H9 (cell line): ENCODE results near the gene KRT12. TPM values are rescaled to one million over a fixed set of nuclear protein-coding genes. Genes with fewer than 3 reads are reported as not detected.

ENCODE experiments used
- DNase-seq: peaks from one replicate; pipeline ENCODE4 v3.0.0-alpha.2; 2017
- H2AFZ ChIP-seq: one replicate; pipeline ENCODE4 v1.6.1; 2013; ENCODE audit warnings: mild to moderate bottlenecking, low read length, control low read depth, moderate library complexity
- H2AK5ac ChIP-seq: 2 replicates; pipeline ENCODE4 v1.6.1; 2013; ENCODE audit warnings: low read length, control low read depth, mixed read lengths; ENCODE audit not compliant: insufficient read length
- H2BK120ac ChIP-seq: one replicate; pipeline ENCODE4 v1.6.1; 2013; ENCODE audit warnings: low read depth, mild to moderate bottlenecking, low read length, control low read depth, inconsistent platforms; ENCODE audit not compliant: poor library complexity, severe bottlenecking
- H2BK12ac ChIP-seq: 2 replicates; pipeline ENCODE4 v1.6.1; 2013; ENCODE audit warnings: low read length, control low read depth, mixed read lengths, low read depth; ENCODE audit not compliant: insufficient read length
- H2BK15ac ChIP-seq: 2 replicates; pipeline ENCODE4 v1.6.1; 2013; ENCODE audit warnings: low read depth, low read length, control low read depth
- H2BK20ac ChIP-seq: one replicate; pipeline ENCODE4 v1.6.1; 2013; ENCODE audit warnings: low read depth, mild to moderate bottlenecking, low read length, control low read depth, inconsistent platforms; ENCODE audit not compliant: poor library complexity, severe bottlenecking
- H2BK5ac ChIP-seq: 2 replicates; pipeline ENCODE4 v1.6.1; 2013; ENCODE audit warnings: low read length, control low read depth, mixed read lengths; ENCODE audit not compliant: insufficient read length
- H3K14ac ChIP-seq: 2 replicates; pipeline ENCODE4 v1.6.1; 2013; ENCODE audit warnings: low read length, control low read depth; ENCODE audit not compliant: insufficient read depth
- H3K18ac ChIP-seq: 2 replicates; pipeline ENCODE4 v1.6.1; 2013; ENCODE audit warnings: low read depth, mild to moderate bottlenecking, mixed read lengths, low read length, control low read depth; ENCODE audit not compliant: insufficient read length
- H3K23ac ChIP-seq: 2 replicates; pipeline ENCODE4 v1.6.1; 2013; ENCODE audit warnings: low read length, control low read depth, mixed read lengths, low read depth; ENCODE audit not compliant: insufficient read length
- H3K23me2 ChIP-seq: 2 replicates; pipeline ENCODE4 v1.6.1; 2013; ENCODE audit warnings: low read depth, mild to moderate bottlenecking, mixed read lengths, low read length, control low read depth; ENCODE audit not compliant: insufficient read length, poor library complexity, severe bottlenecking
- H3K27ac ChIP-seq: 2 replicates; pipeline ENCODE4 v1.5.1; 2013; ENCODE audit warnings: low read length, control low read depth, mixed read lengths, low read depth; ENCODE audit not compliant: insufficient read length
- H3K27me3 ChIP-seq: 2 replicates; pipeline ENCODE4 v1.6.1; 2013; ENCODE audit warnings: low read length, control low read depth, inconsistent platforms; ENCODE audit not compliant: insufficient read depth
- H3K4ac ChIP-seq: 2 replicates; pipeline ENCODE4 v1.6.1; 2013; ENCODE audit warnings: low read depth, mild to moderate bottlenecking, control low read depth, inconsistent platforms, low read length, moderate library complexity
- H3K4me1 ChIP-seq: 2 replicates; pipeline ENCODE4 v1.6.1; 2013; ENCODE audit warnings: low read length, control low read depth, inconsistent platforms; ENCODE audit not compliant: insufficient read depth
- H3K4me2 ChIP-seq: 2 replicates; pipeline ENCODE4 v1.6.1; 2013; ENCODE audit warnings: low read length, control low read depth, mixed read lengths; ENCODE audit not compliant: insufficient read length, insufficient read depth
- H3K56ac ChIP-seq: 2 replicates; pipeline ENCODE4 v1.6.1; 2013; ENCODE audit warnings: low read depth, mild to moderate bottlenecking, mixed read lengths, low read length, control low read depth; ENCODE audit not compliant: insufficient read length
- H3K79me1 ChIP-seq: 2 replicates; pipeline ENCODE4 v1.6.1; 2013; ENCODE audit warnings: low read depth, mild to moderate bottlenecking, moderate library complexity, low read length, control low read depth, inconsistent platforms; ENCODE audit not compliant: insufficient read depth, poor library complexity, severe bottlenecking
- H3K79me2 ChIP-seq: 2 replicates; pipeline ENCODE4 v1.6.1; 2013; ENCODE audit warnings: low read length, control low read depth, inconsistent platforms; ENCODE audit not compliant: insufficient read depth
- H3K9ac ChIP-seq: 2 replicates; pipeline ENCODE4 v1.6.1; 2013; ENCODE audit warnings: low read length, control low read depth, mixed read lengths; ENCODE audit not compliant: insufficient read length; ENCODE audit errors: extremely low read depth
- H3K9me3 ChIP-seq: one replicate; pipeline ENCODE4 v1.6.1; 2013; ENCODE audit warnings: low read depth, low read length, inconsistent platforms; ENCODE audit not compliant: control insufficient read depth
- H3T11ph ChIP-seq: one replicate; pipeline ENCODE4 v1.6.1; 2013; ENCODE audit warnings: mild to moderate bottlenecking, low read length, control low read depth, inconsistent platforms
- H4K20me1 ChIP-seq: one replicate; pipeline ENCODE4 v1.6.1; 2013; ENCODE audit not compliant: control insufficient read depth, insufficient read length, insufficient read depth
- H4K5ac ChIP-seq: 2 replicates; pipeline ENCODE4 v1.6.1; 2013; ENCODE audit warnings: low read depth, mild to moderate bottlenecking, mixed read lengths, low read length, control low read depth; ENCODE audit not compliant: insufficient read length
- H4K8ac ChIP-seq: replicated peaks from 2 replicates; pipeline ENCODE4 v1.6.1; 2013; ENCODE audit warnings: low read length, control low read depth, mixed read lengths, low read depth; ENCODE audit not compliant: insufficient read length
- H4K91ac ChIP-seq: 2 replicates; pipeline ENCODE4 v1.6.1; 2013; ENCODE audit warnings: low read depth, mild to moderate bottlenecking, moderate library complexity, mixed read lengths, low read length, control low read depth; ENCODE audit not compliant: insufficient read length
- H3K27ac Mint-ChIP-seq, 3 experiments: 2 replicates in 2 of 3; 3 replicates in 1 of 3; pipeline ENCODE4 v1.8.0; 2020 to 2021; ENCODE audit warnings: mixed read lengths in 3 of 3, mild to moderate bottlenecking in 1 of 3, moderate library complexity in 1 of 3
- H3K27me3 Mint-ChIP-seq: 2 replicates; pipeline ENCODE4 v1.8.0; 2021; ENCODE audit warnings: low read depth, mild to moderate bottlenecking, moderate library complexity, mixed read lengths
- H3K36me3 Mint-ChIP-seq, 3 experiments: 2 replicates in 2 of 3; 3 replicates in 1 of 3; pipeline ENCODE4 v1.8.0; 2020 to 2021; ENCODE audit warnings: low read depth in 3 of 3, mixed read lengths in 3 of 3; ENCODE audit not compliant: insufficient read depth in 1 of 3
- H3K4me1 Mint-ChIP-seq, 2 experiments: 2 replicates each; pipeline ENCODE4 v1.8.0; 2020; ENCODE audit warnings: mixed read lengths in 2 of 2
- H3K4me3 Mint-ChIP-seq, 2 experiments: 2 replicates in 1 of 2; 3 replicates in 1 of 2; pipeline ENCODE4 v1.8.0; 2020 to 2021; ENCODE audit warnings: mild to moderate bottlenecking in 2 of 2, mixed read lengths in 2 of 2, moderate library complexity in 1 of 2
- H3K9me3 Mint-ChIP-seq, 2 experiments: 2 replicates in 1 of 2; 3 replicates in 1 of 2; pipeline ENCODE4 v1.8.0; 2020; ENCODE audit warnings: mild to moderate bottlenecking in 2 of 2, mixed read lengths in 2 of 2, moderate library complexity in 1 of 2
- CTCF ChIP-seq: fragments of 200-600 bp; sonication (generic); conservative IDR thresholded peaks from 3 replicates; pipeline ENCODE4 v1.8.0; 2021; ENCODE audit warnings: antibody characterized with exemption, mild to moderate bottlenecking
- WGBS: extraction: QIAGEN DNeasy Blood & Tissue Kit; methylation state at CpG from one replicate; pipeline ENCODE4 v1.1.7; 2013; ENCODE audit warnings: missing lambda C conversion rate, low lambda C conversion rate, mixed read lengths; ENCODE audit not compliant: insufficient read length; ENCODE audit errors: extremely low coverage; 5-methylcytosine and 5-hydroxymethylcytosine counted together
- total RNA-seq: library from RNA; stranded (reverse); gene quantifications from 2 replicates; pipeline ENCODE4 v1.2.1, GENCODE V29; 2021

KRT12 gene
- total RNA-seq, 1 experiment from 2014 or later: not detected

- no peaks in the 10 kb centered on the region for H3K79me1 ChIP-seq
- H3K4me1 Mint-ChIP-seq: peaks cover 0 to 8% of the 10 kb centered on the region in 2 experiments; a peak in 1 of 4 replicates
- no peak for DNase-seq
- peak overlapping the region; percentile 66 for H3K4me2 ChIP-seq
- H3K9me3 ChIP-seq: no peaks in the 10 kb centered on the region
- WGBS: no CpG with 5 or more reads among the region's 7 CpGs
- H2AFZ ChIP-seq: no peak overlapping the region
- H3K27ac Mint-ChIP-seq: peak overlapping the region in 2 of 3 experiments; percentile 18 to 44; a peak in 3 of 7 replicates
- no peak overlapping the region for H2BK120ac ChIP-seq
- no peak overlapping the region for H3K56ac ChIP-seq
- H3K23me2 ChIP-seq: peaks cover 3% of the 10 kb centered on the region
- no peaks in the 10 kb centered on the region for H4K20me1 ChIP-seq
- H3K79me2 ChIP-seq: no peaks in the 10 kb centered on the region
- H4K5ac ChIP-seq: no peak overlapping the region
- peaks cover 0 to 13% (median 10%) of the 10 kb centered on the region in 3 experiments; a peak in 5 of 7 replicates for H3K36me3 Mint-ChIP-seq
- H3T11ph ChIP-seq: no peak overlapping the region
- H2BK15ac ChIP-seq: no peak overlapping the region
- no peak overlapping the region for H2BK20ac ChIP-seq
- no peak overlapping the region for H3K18ac ChIP-seq
- TF ChIP-seq CTCF: no peak
- peak overlapping the region; percentile 78 to 81 for H3K4me3 Mint-ChIP-seq
- H2AK5ac ChIP-seq: no peak overlapping the region
- no peak overlapping the region for H3K4ac ChIP-seq
- H3K9ac ChIP-seq: peak overlapping the region; percentile 19
- no peak overlapping the region for H3K23ac ChIP-seq
- H3K27me3 Mint-ChIP-seq: peaks cover 76% of the 10 kb centered on the region
- no peak overlapping the region for H2BK12ac ChIP-seq
- no peaks in the 10 kb centered on the region for H3K4me1 ChIP-seq
- H3K14ac ChIP-seq: no peak overlapping the region
- H4K8ac ChIP-seq: no peak overlapping the region
- H3K27me3 ChIP-seq: no peaks in the 10 kb centered on the region
- no peak overlapping the region for H2BK5ac ChIP-seq
- no peak overlapping the region for H4K91ac ChIP-seq
- no peaks in the 10 kb centered on the region for H3K9me3 Mint-ChIP-seq
- H3K27ac ChIP-seq: no peak overlapping the region
Measured at GRCh38 chr17:40818343-40818732, 48.7 kb downstream of the KRT12 start.
